Ovary (tissue), 3 donors: ENCODE results near the gene RPRML.

Source experiments
- POLR2A ChIP-seq: fragments of 450-650 bp; IDR thresholded peaks from one replicate; pipeline ENCODE4 v1.6.1; 2017; ENCODE audit warnings: antibody characterized with exemption, mild to moderate bottlenecking, moderate library complexity
- TF ChIP-seq, protein P1 (sequence below), 3 donors: fragments of 450-650 bp in 2 of 3; fragments of 200-600 bp in 1 of 3; IDR thresholded peaks; one replicate each; pipeline versions ENCODE4 v1.5.1 to v1.8.0; 2016 to 2022; ENCODE audit warnings: antibody characterized with exemption in 3 of 3, mild to moderate bottlenecking in 1 of 3
- donor health status: DM: no; HTN: no; CAD: no.

DNA sequence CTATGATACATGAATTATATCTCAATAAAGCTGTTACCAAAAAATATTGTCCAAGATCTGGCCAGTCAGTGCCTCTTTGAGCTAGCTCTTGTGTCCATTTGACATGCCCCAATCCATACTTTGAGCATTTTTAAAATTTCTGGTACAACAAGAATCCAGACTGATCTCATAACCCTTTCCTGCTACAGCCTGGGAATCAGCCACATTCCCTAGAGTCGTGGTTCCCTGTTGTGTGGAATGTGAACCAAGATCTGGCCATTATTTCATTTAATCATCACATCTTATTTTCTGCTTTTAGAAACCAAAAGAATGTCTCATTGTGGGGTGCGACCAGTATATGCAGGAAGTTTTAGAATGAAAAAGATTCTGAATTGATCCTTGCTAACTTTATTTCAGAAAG is 34.3 kb upstream of the RPRML start:
- TF ChIP-seq POLR2A: no peak
- TF ChIP-seq, protein P1, sequence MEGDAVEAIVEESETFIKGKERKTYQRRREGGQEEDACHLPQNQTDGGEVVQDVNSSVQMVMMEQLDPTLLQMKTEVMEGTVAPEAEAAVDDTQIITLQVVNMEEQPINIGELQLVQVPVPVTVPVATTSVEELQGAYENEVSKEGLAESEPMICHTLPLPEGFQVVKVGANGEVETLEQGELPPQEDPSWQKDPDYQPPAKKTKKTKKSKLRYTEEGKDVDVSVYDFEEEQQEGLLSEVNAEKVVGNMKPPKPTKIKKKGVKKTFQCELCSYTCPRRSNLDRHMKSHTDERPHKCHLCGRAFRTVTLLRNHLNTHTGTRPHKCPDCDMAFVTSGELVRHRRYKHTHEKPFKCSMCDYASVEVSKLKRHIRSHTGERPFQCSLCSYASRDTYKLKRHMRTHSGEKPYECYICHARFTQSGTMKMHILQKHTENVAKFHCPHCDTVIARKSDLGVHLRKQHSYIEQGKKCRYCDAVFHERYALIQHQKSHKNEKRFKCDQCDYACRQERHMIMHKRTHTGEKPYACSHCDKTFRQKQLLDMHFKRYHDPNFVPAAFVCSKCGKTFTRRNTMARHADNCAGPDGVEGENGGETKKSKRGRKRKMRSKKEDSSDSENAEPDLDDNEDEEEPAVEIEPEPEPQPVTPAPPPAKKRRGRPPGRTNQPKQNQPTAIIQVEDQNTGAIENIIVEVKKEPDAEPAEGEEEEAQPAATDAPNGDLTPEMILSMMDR (IDR thresholded peaks at IDR 0.05): no peak
